ENCODE data around the gene ABCA1.
"Not testable (repeated sequence)": the region's sequence is repeated elsewhere in the genome, so short reads cannot be mapped to it uniquely, and the experiment has no call there.

Gene ABCA1

DNA sequence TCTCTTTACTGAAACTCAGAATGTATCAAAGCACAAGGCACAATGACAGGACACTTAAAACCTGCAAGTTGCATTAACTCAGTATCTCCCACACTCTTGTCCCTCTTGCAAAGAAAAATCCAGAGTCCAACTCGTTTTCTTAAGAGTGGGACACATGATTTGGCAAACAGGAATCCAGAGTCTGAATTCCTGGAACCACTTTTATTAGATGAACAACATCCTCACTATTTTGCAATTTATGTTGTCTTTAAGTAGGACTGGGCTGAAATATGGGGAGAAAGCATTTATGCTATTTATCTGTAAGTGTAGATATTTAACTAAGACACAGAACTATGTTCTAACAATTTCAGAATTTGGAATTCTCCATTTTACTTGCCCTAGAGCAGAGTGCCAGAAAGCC, 69.1 kb downstream of the ABCA1 start:
- DNase-seq (ENCODE audit: low read depth), result peak; percentile 77
- no peak overlapping the region for H3K4me3 ChIP-seq (ENCODE audit: low read length)
- TF ChIP-seq CTCF (conservative IDR thresholded peaks at IDR 0.05; ENCODE audit: low read length), result no peak

DNA sequence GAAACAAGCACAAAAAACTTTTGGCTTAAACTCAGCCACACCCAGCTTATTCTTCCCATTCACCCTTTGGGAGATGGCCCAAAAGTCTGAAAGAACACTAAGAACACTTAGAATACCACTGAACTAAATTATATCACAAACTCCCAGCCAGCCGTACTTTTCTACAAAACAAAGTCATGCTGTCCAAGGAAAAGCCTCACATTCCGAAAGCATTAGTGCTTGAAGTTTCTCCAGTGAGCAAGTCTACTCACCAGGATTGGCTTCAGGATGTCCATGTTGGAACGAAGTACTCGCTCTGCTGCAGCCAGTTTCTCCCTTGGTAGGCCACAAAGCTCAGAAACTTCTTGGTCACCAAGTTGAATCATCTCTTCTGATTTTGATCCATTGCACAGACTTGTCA, 69.7 kb downstream of the ABCA1 start:
- no peak for TF ChIP-seq CTCF (conservative IDR thresholded peaks at IDR 0.05; ENCODE audit: low read length)
- peak; percentile 95 for DNase-seq (ENCODE audit: low read depth)
- H3K4me3 ChIP-seq (ENCODE audit: low read length), result no peak overlapping the region

DNA sequence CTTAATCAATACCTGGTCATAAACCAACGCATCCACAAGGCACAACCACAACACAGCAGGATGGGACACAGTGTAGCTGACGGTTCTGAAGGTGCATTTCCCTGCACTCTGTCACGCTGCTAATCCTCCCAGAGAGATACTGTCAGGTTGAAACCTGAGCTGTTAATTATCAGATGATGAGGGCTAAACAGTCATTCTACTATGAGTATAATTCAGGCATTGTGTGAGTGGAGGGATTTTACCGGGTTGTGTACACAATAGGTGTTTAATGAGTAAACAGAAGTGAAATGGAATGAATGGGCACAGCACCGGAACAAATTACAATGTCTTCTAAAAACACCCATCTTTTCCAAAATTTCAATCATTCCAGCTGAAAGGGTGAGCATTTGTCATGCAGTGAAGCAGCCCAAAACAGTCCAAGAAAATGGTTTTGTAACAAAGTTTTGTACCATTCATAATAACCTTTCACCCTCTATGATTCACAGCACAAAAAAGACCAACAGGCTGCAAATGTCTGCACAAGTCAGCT, 71.5 kb downstream of the ABCA1 start:
- H3K4me3 ChIP-seq (ENCODE audit: low read length), result no peak overlapping the region
- no peak for DNase-seq (ENCODE audit: low read depth)
- no peak for TF ChIP-seq CTCF (conservative IDR thresholded peaks at IDR 0.05; ENCODE audit: low read length)

- H3K4me3 ChIP-seq (ENCODE audit: low read length), result no peak overlapping the region
- no peak for DNase-seq (ENCODE audit: low read depth)
- TF ChIP-seq CTCF (conservative IDR thresholded peaks at IDR 0.05; ENCODE audit: low read length), result no peak
Measured at GRCh38 chr9:104855807-104856206, 72.1 kb downstream of the ABCA1 start.

GRCh38 chr9:104855258-104855657, 72.7 kb downstream of the ABCA1 start:
- H3K4me3 ChIP-seq (ENCODE audit: low read length); DNase-seq (ENCODE audit: low read depth): not testable (repeated sequence)

GRCh38 chr9:104854613-104855012, 73.3 kb downstream of the ABCA1 start:
- TF ChIP-seq CTCF (conservative IDR thresholded peaks at IDR 0.05; ENCODE audit: low read length), result no peak
- H3K4me3 ChIP-seq (ENCODE audit: low read length), result no peak overlapping the region
- DNase-seq (ENCODE audit: low read depth), result no peak

DNA sequence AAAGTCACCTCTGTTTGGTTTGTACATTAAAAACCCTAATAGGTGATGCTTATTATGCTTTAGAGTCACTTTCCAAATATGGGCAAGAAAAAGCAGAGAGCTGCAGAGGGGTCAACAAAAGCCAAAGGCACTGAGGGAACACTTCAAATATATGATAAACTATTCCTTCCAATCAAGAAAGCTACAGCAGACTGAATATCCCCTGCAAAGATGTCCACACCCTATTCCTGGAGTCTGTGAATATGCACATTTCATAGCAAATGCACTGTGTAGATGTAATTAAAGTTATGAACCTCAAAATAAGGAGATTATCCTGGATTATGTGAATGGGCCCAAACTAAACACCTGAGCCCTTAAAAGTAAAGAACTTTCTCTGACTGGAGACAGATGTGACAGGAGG, 74.3 kb downstream of the ABCA1 start:
- H3K4me3 ChIP-seq (ENCODE audit: low read length), result no peak overlapping the region
- TF ChIP-seq CTCF (conservative IDR thresholded peaks at IDR 0.05; ENCODE audit: low read length), result no peak
- DNase-seq (ENCODE audit: low read depth), result no peak

DNA sequence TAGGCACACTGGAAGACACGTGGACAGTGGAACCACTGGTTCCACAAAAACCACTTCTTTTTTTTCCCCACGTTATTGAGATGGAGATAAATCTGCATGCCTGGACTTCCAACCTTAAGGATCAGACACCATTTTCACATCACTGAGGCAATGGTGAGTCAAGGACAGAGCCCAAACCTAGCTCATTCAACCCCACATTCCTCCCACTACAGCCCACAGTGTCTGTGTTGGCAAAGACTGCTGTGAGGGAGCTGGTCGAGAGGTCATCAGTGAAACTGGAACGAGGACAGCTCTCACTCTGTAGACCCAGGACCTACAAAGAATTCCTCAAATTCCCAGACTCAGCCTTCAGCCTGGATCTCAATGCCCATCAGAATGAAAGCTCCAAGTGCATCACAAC, 74.8 kb downstream of the ABCA1 start:
- H3K4me3 ChIP-seq (ENCODE audit: low read length), result no peak overlapping the region
- DNase-seq (ENCODE audit: low read depth), result no peak
- no peak for TF ChIP-seq CTCF (conservative IDR thresholded peaks at IDR 0.05; ENCODE audit: low read length)

Measured in AG10803 (cell line).